Right renal pelvis (tissue), 4 donors: Measurements from ENCODE around the gene SCYGR8. TPM values are rescaled to one million over a fixed set of nuclear protein-coding genes. Genes with fewer than 3 reads are reported as not detected.

Source experiments
- polyA plus RNA-seq, 4 donors: library from polyadenylated mRNA; unstranded; fragments of 120-200 nt; gene quantifications; one replicate each; pipeline ENCODE4 v1.2.1, GENCODE V29; 2013; ENCODE audit not compliant: insufficient read length in 4 of 4

SCYGR8 gene
- polyA plus RNA-seq, 4 donors = not detected

Other genes with a start within 250 kb of the SCYGR8 start
- not detected for gene SCYGR2, start 147.0 kb upstream of the SCYGR8 start, polyA plus RNA-seq
- gene SCYGR3, start 131.1 kb upstream of the SCYGR8 start, polyA plus RNA-seq = not detected
- gene SCYGR4, start 128.4 kb upstream of the SCYGR8 start, polyA plus RNA-seq = not detected
- gene SCYGR5, start 79.1 kb upstream of the SCYGR8 start, polyA plus RNA-seq = not detected
- gene SLC19A3, start 27.9 kb upstream of the SCYGR8 start, polyA plus RNA-seq = 1 to 10 TPM; 6.6 to 9.8 (median 7.5) TPM
- not detected for gene SCYGR6, start 21.1 kb upstream of the SCYGR8 start, polyA plus RNA-seq
- gene SCYGR7, start 17.6 kb upstream of the SCYGR8 start, polyA plus RNA-seq = not detected
- gene CCL20, start 67.9 kb downstream of the SCYGR8 start, polyA plus RNA-seq = under 1 TPM in 2 of 4 donors, not detected in 2; 0.22 to 0.52 TPM
- under 1 TPM; 0.50 to 0.67 (median 0.60) TPM for gene DAW1, start 125.7 kb downstream of the SCYGR8 start, polyA plus RNA-seq